ENCODE results near the gene CYP2W1. TPM values are rescaled to one million over a fixed set of nuclear protein-coding genes. Genes with fewer than 3 reads are reported as not detected.
"Not testable (repeated sequence)": the region's sequence is repeated elsewhere in the genome, so short reads cannot be mapped to it uniquely, and the experiment has no call there.

Gene CYP2W1
- total RNA-seq, 1 donor from 2014 or later: 2.0 TPM

GRCh38 chr7:957418-958220 lies 25.4 kb upstream of the CYP2W1 start:
- Histone ChIP-seq H3K4me3 (no peak overlapping the region), H3K27ac (no peak overlapping the region), H3K4me1 (peaks cover 12% of the 10 kb centered on the region), H3K27me3 (no peaks in the 10 kb centered on the region), H3K9me3 (no peaks in the 10 kb centered on the region), H3K36me3 (no peaks in the 10 kb centered on the region)
- no peak for TF ChIP-seq CTCF (IDR thresholded peaks at IDR 0.05)
- TF ChIP-seq POLR2A (IDR thresholded peaks at IDR 0.05): no peak
- no peak for TF ChIP-seq POLR2AphosphoS5 (IDR thresholded peaks at IDR 0.05; ENCODE audit: insufficient read depth in 1 of 2, low read depth in 1 of 2)
- no peak for DNase-seq (ENCODE audit: extremely low spot score in 2 of 2)
- intact Hi-C loops (cut with DNase I): no loop called here

GRCh38 chr7:958221-959200 lies 24.5 kb upstream of the CYP2W1 start:
- no peaks in the 10 kb centered on the region for H3K9me3 ChIP-seq
- H3K4me1 ChIP-seq: peaks cover 13% of the 10 kb centered on the region
- no peak for DNase-seq (ENCODE audit: extremely low spot score in 2 of 2)
- H3K27ac ChIP-seq: no peak overlapping the region
- H3K4me3 ChIP-seq: no peak overlapping the region
- no peaks in the 10 kb centered on the region for H3K36me3 ChIP-seq
- H3K27me3 ChIP-seq: no peaks in the 10 kb centered on the region
- intact Hi-C loops (cut with DNase I): no loop called here
- no peak for TF ChIP-seq CTCF (IDR thresholded peaks at IDR 0.05)
- no peak for TF ChIP-seq POLR2AphosphoS5 (IDR thresholded peaks at IDR 0.05; ENCODE audit: insufficient read depth in 1 of 2, low read depth in 1 of 2)
- TF ChIP-seq POLR2A (IDR thresholded peaks at IDR 0.05): no peak

GRCh38 chr7:959271-959670 lies 23.7 kb upstream of the CYP2W1 start:
- DNase-seq (ENCODE audit: extremely low spot score in 2 of 2): no peak
- Histone ChIP-seq H3K9me3 (no peaks in the 10 kb centered on the region), H3K4me3 (no peak overlapping the region), H3K27ac (no peak overlapping the region), H3K4me1 (peaks cover 17% of the 10 kb centered on the region), H3K36me3 (no peaks in the 10 kb centered on the region), H3K27me3 (no peaks in the 10 kb centered on the region)
- TF ChIP-seq POLR2AphosphoS5 (IDR thresholded peaks at IDR 0.05; ENCODE audit: insufficient read depth in 1 of 2, low read depth in 1 of 2) (no peak), POLR2A (IDR thresholded peaks at IDR 0.05) (no peak), CTCF (IDR thresholded peaks at IDR 0.05) (no peak)
- intact Hi-C loops (cut with DNase I): no loop called here

- H3K27me3 ChIP-seq; H3K4me3 ChIP-seq; H3K9me3 ChIP-seq; H3K27ac ChIP-seq; H3K36me3 ChIP-seq; DNase-seq (ENCODE audit: extremely low spot score in 2 of 2); intact Hi-C loops (cut with DNase I): not testable (repeated sequence)
- H3K4me1 ChIP-seq: peaks cover 21% of the 10 kb centered on the region
Measured at GRCh38 chr7:959740-960139, 23.2 kb upstream of the CYP2W1 start.

- H3K36me3 ChIP-seq: no peaks in the 10 kb centered on the region
- intact Hi-C loops (cut with DNase I): no loop called here
- H3K27me3 ChIP-seq: no peaks in the 10 kb centered on the region
- DNase-seq (ENCODE audit: extremely low spot score in 2 of 2): no peak
- no peak for TF ChIP-seq POLR2A (IDR thresholded peaks at IDR 0.05)
- no peak for TF ChIP-seq CTCF (IDR thresholded peaks at IDR 0.05)
- TF ChIP-seq POLR2AphosphoS5 (IDR thresholded peaks at IDR 0.05; ENCODE audit: insufficient read depth in 1 of 2, low read depth in 1 of 2): no peak
- H3K4me3 ChIP-seq: no peak overlapping the region
- no peaks in the 10 kb centered on the region for H3K9me3 ChIP-seq
- H3K4me1 ChIP-seq: peaks cover 28% of the 10 kb centered on the region
- no peak overlapping the region for H3K27ac ChIP-seq
Measured at GRCh38 chr7:960269-960871, 22.6 kb upstream of the CYP2W1 start.

GRCh38 chr7:960972-961371 lies 22.0 kb upstream of the CYP2W1 start:
- not testable (repeated sequence) for H3K27ac ChIP-seq

More at GRCh38 chr7:960972-961371, 22.0 kb upstream of the CYP2W1 start:
- H3K4me3 ChIP-seq; DNase-seq (ENCODE audit: extremely low spot score in 2 of 2); H3K9me3 ChIP-seq; intact Hi-C loops (cut with DNase I); H3K27me3 ChIP-seq; H3K36me3 ChIP-seq: not testable (repeated sequence)
- peaks cover 32% of the 10 kb centered on the region for H3K4me1 ChIP-seq

Data from vagina (tissue), 2 donors.